ENCODE results near the gene MAD1L1.

GRCh38 chr7:2041496-2042367 lies 191.0 kb downstream of the MAD1L1 start:
- no peak for TF ChIP-seq EZH2 (IDR thresholded peaks at IDR 0.05)
- no peak for TF ChIP-seq POLR2AphosphoS5 (IDR thresholded peaks at IDR 0.05; ENCODE audit: borderline replicate concordance, low read depth, low read length)
